Parathyroid adenoma (tissue), 2 donors: ENCODE measurements around the gene PYGB.
"Not testable (repeated sequence)": the region's sequence is repeated elsewhere in the genome, so short reads cannot be mapped to it uniquely, and the experiment has no call there.

Experiments used
- H2AFZ ChIP-seq: fragments of 300-600 bp; sonication (generic); one replicate; pipeline ENCODE4 v1.7.0; 2017; ENCODE audit warnings: antibody characterized with exemption, mild to moderate bottlenecking
- H3K27ac ChIP-seq: fragments of 300-600 bp; sonication (generic); one replicate; pipeline ENCODE4 v1.7.0; 2017
- H3K27me3 ChIP-seq: fragments of 300-600 bp; sonication (generic); one replicate; pipeline ENCODE4 v1.7.0; 2017; ENCODE audit warnings: low read length; ENCODE audit not compliant: control insufficient read depth, insufficient read depth
- H3K36me3 ChIP-seq: fragments of 300-600 bp; sonication (generic); one replicate; pipeline ENCODE4 v1.7.0; 2017; ENCODE audit warnings: low read length; ENCODE audit not compliant: control insufficient read depth, insufficient read depth
- H3K4me1 ChIP-seq: fragments of 300-600 bp; sonication (generic); one replicate; pipeline ENCODE4 v1.7.0; 2017; ENCODE audit warnings: control low read depth
- H3K4me2 ChIP-seq: fragments of 300-600 bp; sonication (generic); one replicate; pipeline ENCODE4 v1.7.0; 2017; ENCODE audit warnings: low read length
- H3K4me3 ChIP-seq: fragments of 300-600 bp; sonication (generic); one replicate; pipeline ENCODE4 v1.7.0; 2017; ENCODE audit warnings: low read depth, low read length
- H3K79me2 ChIP-seq: fragments of 300-600 bp; sonication (generic); one replicate; pipeline ENCODE4 v1.7.0; 2017; ENCODE audit warnings: control low read depth
- H3K9ac ChIP-seq: fragments of 300-600 bp; sonication (generic); one replicate; pipeline ENCODE4 v1.7.0; 2017; ENCODE audit warnings: mild to moderate bottlenecking
- H3K9me3 ChIP-seq: fragments of 300-600 bp; sonication (generic); one replicate; pipeline ENCODE4 v1.7.0; 2017; ENCODE audit warnings: low read length; ENCODE audit not compliant: control insufficient read depth
- TF ChIP-seq, protein P1 (sequence below): fragments of 300-600 bp; sonication (generic); IDR thresholded peaks from one replicate; pipeline ENCODE4 v1.7.0; 2017; ENCODE audit warnings: antibody characterized with exemption, mild to moderate bottlenecking
- donor health status: primary hyperparathyroidism.

PYGB gene

GRCh38 chr20:25229486-25230165 is 18.3 kb upstream of the PYGB start:
- Histone ChIP-seq H3K36me3 (no peaks in the 10 kb centered on the region), H3K27me3 (no peaks in the 10 kb centered on the region), H3K4me1 (peaks cover 3% of the 10 kb centered on the region), H3K9me3 (no peaks in the 10 kb centered on the region), H3K4me2 (no peak overlapping the region), H2AFZ (no peak overlapping the region), H3K9ac (no peak overlapping the region), H3K4me3 (no peak overlapping the region), H3K79me2 (no peaks in the 10 kb centered on the region), H3K27ac (no peak overlapping the region)
- TF ChIP-seq, protein P1, sequence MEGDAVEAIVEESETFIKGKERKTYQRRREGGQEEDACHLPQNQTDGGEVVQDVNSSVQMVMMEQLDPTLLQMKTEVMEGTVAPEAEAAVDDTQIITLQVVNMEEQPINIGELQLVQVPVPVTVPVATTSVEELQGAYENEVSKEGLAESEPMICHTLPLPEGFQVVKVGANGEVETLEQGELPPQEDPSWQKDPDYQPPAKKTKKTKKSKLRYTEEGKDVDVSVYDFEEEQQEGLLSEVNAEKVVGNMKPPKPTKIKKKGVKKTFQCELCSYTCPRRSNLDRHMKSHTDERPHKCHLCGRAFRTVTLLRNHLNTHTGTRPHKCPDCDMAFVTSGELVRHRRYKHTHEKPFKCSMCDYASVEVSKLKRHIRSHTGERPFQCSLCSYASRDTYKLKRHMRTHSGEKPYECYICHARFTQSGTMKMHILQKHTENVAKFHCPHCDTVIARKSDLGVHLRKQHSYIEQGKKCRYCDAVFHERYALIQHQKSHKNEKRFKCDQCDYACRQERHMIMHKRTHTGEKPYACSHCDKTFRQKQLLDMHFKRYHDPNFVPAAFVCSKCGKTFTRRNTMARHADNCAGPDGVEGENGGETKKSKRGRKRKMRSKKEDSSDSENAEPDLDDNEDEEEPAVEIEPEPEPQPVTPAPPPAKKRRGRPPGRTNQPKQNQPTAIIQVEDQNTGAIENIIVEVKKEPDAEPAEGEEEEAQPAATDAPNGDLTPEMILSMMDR: no peak

DNA sequence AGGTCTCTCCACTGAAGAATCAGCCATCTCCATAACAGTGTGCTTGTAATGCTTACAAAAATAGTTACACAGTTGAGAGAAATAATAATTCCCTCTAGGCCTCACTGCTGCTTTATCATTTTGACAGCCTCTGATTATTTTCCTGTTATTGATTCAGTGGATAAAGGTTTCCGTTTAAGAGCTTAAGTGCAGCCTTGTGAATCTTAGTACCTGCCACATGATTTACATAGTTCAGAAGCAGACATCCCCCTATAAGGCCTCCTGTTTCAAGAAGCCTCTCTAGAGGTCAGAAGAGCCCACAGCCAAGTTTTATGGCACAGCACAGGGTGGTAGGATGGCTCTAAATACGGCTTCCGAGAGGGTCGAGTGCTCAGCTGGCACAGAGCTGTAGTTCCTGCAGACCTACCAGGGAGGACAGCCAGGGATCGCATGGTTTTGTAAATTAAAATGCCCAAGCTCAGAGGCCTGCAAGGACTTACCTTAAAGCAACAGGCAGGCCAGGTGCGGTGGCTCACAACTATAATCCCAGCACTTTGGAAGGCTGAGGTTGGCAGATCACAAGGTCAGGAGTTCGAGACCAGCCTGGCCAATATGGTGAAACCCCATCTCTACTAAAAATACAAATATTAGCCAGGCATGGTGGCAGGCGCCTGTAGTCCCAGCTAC is 17.6 kb upstream of the PYGB start:
- H3K4me1 ChIP-seq: peaks cover 3% of the 10 kb centered on the region
- no peaks in the 10 kb centered on the region for H3K79me2 ChIP-seq
- H3K4me2 ChIP-seq: no peak overlapping the region
- no peak overlapping the region for H2AFZ ChIP-seq
- TF ChIP-seq, protein P1: no peak
- no peaks in the 10 kb centered on the region for H3K36me3 ChIP-seq
- no peak overlapping the region for H3K27ac ChIP-seq
- H3K4me3 ChIP-seq: no peak overlapping the region
- H3K27me3 ChIP-seq: no peaks in the 10 kb centered on the region
- no peak overlapping the region for H3K9ac ChIP-seq
- no peaks in the 10 kb centered on the region for H3K9me3 ChIP-seq

DNA sequence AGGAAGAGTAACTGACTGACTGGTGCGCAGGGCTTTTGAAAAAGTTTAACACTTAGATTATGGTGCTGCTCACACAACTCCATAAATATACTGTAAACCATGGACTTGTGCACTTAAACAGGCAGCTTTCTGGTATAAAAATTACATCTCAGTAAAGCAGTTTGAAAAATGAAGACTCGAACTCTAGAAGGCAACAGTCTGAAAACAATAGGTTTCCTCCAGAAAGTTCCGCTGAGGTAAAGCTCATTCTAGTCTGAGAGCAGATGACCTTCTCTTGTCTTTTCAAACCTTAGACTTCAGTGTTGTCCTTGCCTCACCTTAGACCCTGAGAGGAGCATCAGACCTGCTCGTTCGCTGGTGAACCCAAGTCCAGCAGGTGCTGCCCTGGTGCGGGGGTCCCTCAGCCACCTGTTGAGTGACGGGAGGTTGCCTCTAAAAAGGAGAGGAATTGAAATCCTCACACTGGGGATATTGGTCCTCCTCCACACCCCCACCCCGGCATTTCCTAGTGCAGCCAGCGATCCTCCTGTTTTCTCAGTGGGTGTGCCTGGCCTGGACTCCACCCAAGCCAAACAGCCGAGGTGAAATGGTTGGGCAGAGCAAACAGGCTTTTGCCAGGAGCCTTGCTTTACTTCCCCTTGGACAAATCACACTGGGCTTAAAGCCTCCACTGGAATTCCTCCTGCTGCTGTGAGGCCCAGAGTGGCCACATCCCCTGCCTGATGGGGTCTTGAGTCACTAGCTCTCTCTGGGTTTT is 14.7 kb upstream of the PYGB start:
- H3K36me3 ChIP-seq: no peaks in the 10 kb centered on the region
- no peak overlapping the region for H3K4me3 ChIP-seq
- no peak overlapping the region for H3K4me2 ChIP-seq
- H3K4me1 ChIP-seq: no peaks in the 10 kb centered on the region
- no peaks in the 10 kb centered on the region for H3K9me3 ChIP-seq
- H2AFZ ChIP-seq: no peak overlapping the region
- TF ChIP-seq, protein P1: no peak
- no peaks in the 10 kb centered on the region for H3K27me3 ChIP-seq
- H3K9ac ChIP-seq: no peak overlapping the region
- H3K27ac ChIP-seq: no peak overlapping the region
- H3K79me2 ChIP-seq: no peaks in the 10 kb centered on the region

GRCh38 chr20:25234009-25234849 is 13.7 kb upstream of the PYGB start:
- not testable (repeated sequence) for H3K4me2 ChIP-seq, H3K9me3 ChIP-seq, H3K27ac ChIP-seq, H3K4me3 ChIP-seq, H3K27me3 ChIP-seq, H3K79me2 ChIP-seq, H3K9ac ChIP-seq, H2AFZ ChIP-seq, H3K36me3 ChIP-seq, H3K4me1 ChIP-seq
